SKM-1 (cell line): ENCODE results near the gene GID8.
"Not testable (repeated sequence)": the region's sequence is repeated elsewhere in the genome, so short reads cannot be mapped to it uniquely, and the experiment has no call there.

ENCODE experiments used
- DNase-seq: peaks from one replicate; lab custom pipeline; 2025; ENCODE audit not compliant: unreplicated experiment; lab: John Stamatoyannopoulos, UW

The GID8 gene

GRCh38 chr20:62956387-62957135 is 18.6 kb downstream of the GID8 start:
- DNase-seq, result no peak

GRCh38 chr20:62957136-62958117 is 19.5 kb downstream of the GID8 start:
- no peak for DNase-seq

DNA sequence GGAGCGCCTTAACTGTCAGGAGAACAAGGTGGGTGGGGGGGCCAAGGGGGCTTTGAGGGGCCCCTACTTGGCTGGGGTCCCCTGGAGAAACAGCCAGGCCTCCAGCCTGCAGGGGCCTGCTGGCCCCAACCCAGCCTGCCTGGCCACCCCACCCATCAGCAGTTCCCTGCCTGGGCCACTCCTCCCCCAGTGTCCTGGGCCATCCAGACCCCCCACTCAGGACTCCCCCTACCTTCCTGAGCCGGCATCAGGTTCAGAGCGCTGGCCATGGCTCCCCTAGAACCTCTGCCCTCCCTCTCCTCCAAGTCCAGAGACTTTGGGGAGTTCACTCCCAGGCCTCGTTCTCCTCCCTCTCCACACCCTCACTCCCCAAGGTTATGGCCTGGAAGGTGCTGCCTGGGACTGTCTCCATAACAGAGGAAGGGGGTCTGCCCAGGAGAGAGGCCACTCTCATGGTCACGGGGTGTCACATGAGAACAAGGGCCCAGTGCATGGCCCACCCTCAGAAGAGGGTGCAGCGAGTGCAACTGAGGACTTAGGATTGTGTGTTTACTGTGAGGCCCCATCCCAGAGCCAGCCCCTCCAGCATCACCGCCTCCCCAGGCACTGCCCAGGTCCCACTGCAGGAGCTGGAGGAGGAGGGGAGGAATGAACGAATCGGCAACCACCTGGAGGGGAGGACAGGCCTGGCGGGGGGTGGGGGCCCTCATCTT is 20.6 kb downstream of the GID8 start:
- DNase-seq, result no peak

GRCh38 chr20:62959101-62959971 is 21.4 kb downstream of the GID8 start:
- DNase-seq, result no peak

- DNase-seq, result no peak
Measured at GRCh38 chr20:62959998-62960436, 22.1 kb downstream of the GID8 start.

- not testable (repeated sequence) for DNase-seq
Measured at GRCh38 chr20:62960446-62961309, 22.7 kb downstream of the GID8 start.

DNA sequence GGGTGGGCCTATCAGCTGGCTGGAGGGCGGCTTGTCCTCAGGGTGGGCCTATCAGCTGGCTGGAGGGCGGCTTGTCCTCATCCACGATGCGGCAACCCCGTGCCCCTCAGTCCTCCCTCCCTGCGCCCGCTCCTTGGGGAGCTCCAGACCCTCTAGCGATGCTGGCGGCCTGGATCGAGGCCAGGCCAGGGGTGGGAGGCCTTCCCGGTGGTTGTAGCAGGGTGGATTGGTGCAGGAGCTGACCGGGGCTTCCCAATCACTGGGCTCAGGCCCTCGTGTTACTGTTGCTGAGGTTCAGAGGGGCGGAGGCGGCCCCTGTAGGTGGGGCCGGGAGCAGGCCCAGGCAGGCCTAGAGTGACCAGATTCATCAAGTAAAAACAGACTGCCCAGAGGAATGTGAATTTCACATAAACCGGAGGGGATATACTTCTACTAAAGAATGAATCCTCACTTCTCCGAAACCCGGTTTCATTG is 23.4 kb downstream of the GID8 start:
- DNase-seq, result no peak

DNA sequence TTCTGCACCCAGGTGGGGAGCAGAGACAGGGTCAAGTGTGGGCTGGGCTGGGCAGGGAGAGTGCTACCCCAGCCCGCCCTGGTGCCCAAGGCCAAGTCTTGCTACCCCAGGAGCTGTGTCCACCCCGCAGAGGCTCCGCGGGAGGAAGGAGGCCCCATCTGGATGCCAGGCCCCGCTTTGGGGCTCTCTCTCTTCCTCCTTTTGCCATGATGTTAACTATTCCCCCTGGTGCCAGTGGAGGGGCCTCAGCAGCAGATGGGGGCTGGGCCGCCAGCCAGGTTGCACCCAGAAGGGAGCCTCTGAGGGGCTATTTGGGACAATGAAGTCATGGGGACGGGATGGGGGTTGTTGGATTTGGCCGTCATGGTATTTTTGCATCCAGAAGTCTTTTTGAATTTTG is 23.9 kb downstream of the GID8 start:
- DNase-seq, result no peak

GRCh38 chr20:62962221-62962879 is 24.4 kb downstream of the GID8 start:
- DNase-seq, result no peak

DNA sequence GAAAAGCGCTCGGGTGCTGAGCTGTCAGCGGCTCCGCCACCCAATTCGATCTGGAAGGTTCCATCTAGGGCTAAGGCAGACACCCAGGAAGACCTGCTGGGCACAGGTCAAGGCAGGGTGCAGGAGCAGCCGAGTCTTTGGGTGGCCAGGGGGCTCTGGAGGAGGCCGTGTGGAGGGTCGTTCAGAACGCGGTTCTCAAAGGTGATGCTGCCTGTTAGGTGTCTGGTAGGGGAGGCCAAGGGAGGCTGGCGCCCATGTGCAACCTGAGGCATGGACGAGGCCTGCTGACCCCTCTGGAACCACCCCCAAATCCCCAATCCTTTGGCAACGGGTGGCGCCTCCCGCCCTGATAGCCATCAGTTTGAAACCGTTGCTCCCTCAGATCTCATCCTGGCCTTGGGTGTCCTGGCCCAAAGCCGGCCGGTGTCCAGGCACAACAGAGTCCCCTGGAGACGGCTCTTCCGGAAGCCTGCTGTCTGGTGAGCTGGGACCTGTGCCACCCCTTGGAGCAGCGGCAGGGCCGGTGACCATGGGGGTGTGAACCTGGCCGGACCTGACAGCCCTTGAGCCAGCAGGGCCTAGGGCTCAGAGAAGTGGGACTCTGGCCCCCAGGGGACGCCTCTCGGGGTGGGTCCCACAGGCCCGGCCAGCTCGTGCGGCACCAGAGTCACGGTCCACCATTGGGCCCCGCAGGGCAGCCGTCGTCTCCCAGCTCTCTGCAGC is 25.1 kb downstream of the GID8 start:
- no peak for DNase-seq

GRCh38 chr20:62963614-62964397 is 25.9 kb downstream of the GID8 start:
- no peak for DNase-seq

DNA sequence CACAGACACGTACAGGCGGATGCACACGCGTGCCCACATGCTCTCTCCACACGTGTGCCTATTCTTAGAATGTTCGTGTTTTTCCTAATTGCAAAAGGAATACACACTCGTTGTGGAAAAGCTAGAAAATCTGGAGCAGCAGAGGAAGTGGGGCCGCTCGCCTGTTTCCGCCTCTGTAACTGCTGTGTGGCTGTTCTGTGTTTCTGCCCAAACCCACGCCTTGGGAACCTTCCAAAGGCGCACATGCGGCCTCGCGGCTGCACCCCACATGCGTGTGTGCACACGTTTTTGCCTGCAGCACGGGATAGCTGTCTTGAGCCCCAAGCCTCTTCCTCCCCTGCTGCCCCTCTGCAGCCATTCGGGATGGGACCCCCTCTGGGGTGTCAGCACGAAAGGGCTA is 26.8 kb downstream of the GID8 start:
- no peak for DNase-seq

DNA sequence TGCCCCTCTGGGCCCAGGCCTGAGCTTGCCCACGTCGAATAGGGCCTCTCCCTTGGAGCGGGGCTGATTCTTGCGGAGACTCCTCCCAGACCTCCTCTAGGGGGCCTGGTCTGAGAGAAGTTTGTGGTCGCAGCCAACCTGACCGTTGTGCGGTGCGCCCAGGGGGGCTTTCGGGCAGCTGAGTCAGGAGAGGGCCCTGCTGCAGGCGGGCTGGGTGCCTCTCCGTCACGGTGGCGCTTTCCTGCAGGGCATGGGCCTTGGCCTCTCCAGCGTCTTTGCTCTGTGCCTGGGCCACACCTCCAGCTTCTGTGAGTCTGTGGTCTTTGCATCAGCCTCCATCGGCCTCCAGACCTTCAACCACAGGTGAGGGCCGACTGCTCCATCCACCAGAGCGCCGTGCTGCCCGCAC is 27.4 kb downstream of the GID8 start:
- no peak for DNase-seq

- DNase-seq, result no peak
Measured at GRCh38 chr20:62966212-62967148, 28.5 kb downstream of the GID8 start.

GRCh38 chr20:62967149-62967501 is 29.2 kb downstream of the GID8 start:
- DNase-seq, result no peak

DNA sequence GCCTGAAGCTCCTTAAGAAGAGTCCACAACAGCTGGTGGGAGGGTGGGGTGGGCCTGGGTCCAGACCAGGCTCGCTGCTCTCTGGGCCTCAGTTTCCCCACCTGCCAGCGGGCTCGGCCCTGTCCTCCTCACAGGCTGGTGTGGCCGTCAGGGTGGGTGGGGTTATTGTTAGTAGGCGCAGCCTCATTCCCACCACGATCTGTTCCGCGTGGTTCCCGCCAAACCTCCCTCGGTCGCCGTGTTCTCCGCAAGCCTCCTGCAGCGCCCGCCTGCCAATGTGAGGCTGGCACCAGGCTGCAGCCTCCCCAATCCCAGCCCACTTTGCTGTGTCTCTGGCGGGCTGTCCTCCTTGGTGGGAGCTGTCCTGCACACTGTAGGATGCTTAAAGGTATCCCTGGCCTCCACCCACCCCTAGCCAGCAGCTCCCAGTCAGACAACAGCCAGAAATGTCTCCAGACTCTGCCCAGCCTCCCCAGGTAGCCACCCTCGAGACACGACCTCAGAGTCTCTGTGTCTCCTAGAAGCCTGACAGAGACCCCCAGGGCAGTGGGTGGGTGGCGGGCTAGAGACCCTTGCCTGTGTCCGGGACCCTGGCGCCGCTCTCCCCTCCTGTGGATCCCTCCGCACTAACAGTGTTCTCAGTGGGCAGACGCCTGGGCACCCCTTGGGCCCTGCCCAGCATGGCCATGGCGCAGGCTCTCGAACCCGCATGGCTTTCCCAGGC is 29.8 kb downstream of the GID8 start:
- DNase-seq, result no peak
